K562 (cell line): Measurements from ENCODE around the gene C1orf56. TPM values are rescaled to one million over a fixed set of nuclear protein-coding genes. Genes with fewer than 3 reads are reported as not detected.
A peak's percentile ranks its signal among the peaks of the same experiment; 100 is the strongest.

ENCODE experiments used
- CEBPG ChIP-seq, 3 experiments: fragments of 200-800 bp in 1 of 3; sonication (Bioruptor generic) in 1 of 3; sonication (generic) in 1 of 3; formaldehyde crosslinking in 1 of 3; IDR thresholded peaks in 2 of 3; conservative IDR thresholded peaks in 1 of 3; 2 replicates each; pipeline versions ENCODE4 v1.6.1 to v1.8.0; 2016 to 2022; ENCODE audit warnings: missing compliant biosample characterization in 2 of 3, missing genetic modification characterization in 2 of 3, mild to moderate bottlenecking in 1 of 3, missing genetic modification reagents in 1 of 3
- CREBBP ChIP-seq: IDR thresholded peaks from one replicate; pipeline ENCODE4 v1.6.1; 2012; ENCODE audit warnings: low read depth, mild to moderate bottlenecking, control low read depth, inconsistent platforms, low read length
- HCFC1 ChIP-seq: IDR thresholded peaks from 2 replicates; pipeline ENCODE4 v1.6.1; 2012; ENCODE audit warnings: low read depth, low read length, improper control_type of control experiment
- NR2C1 ChIP-seq, 2 experiments: fragments of 450-650 bp; IDR thresholded peaks; 2 replicates each; pipeline ENCODE4 v1.6.1; 2017; ENCODE audit warnings: mild to moderate bottlenecking in 2 of 2, antibody characterized with exemption in 1 of 2, inconsistent platforms in 1 of 2, missing compliant biosample characterization in 1 of 2, missing genetic modification characterization in 1 of 2
- POLR2G ChIP-seq: fragments of 200-400 bp; formaldehyde crosslinking; IDR thresholded peaks from 2 replicates; pipeline ENCODE4 v1.6.1; 2017; ENCODE audit warnings: low read depth, mild to moderate bottlenecking, antibody characterized with exemption, low read length, moderate library complexity
- RBM34 ChIP-seq: fragments of 200-400 bp; formaldehyde crosslinking; IDR thresholded peaks from 2 replicates; pipeline ENCODE4 v1.6.1; 2018; ENCODE audit warnings: low read length, borderline replicate concordance; ENCODE audit not compliant: insufficient read depth
- ZC3H4 ChIP-seq: sonication (generic); formaldehyde crosslinking; IDR thresholded peaks from 2 replicates; pipeline ENCODE4 v1.9.0; 2021; ENCODE audit warnings: missing genetic modification reagents, borderline replicate concordance
- ZNF778 ChIP-seq: fragments of 450-650 bp; formaldehyde crosslinking; IDR thresholded peaks from 2 replicates; pipeline ENCODE4 v1.4.0; 2020; ENCODE audit warnings: mild to moderate bottlenecking, moderate library complexity
- polyA plus RNA-seq, 8 experiments: library from polyadenylated mRNA; depleted of rRNA in 4 of 8; stranded (reverse) in 5 of 8; unstranded in 3 of 8; fragments of >200 nt; fragmentation: Nextera tagmentation in 2 of 8; fragmentation: Illumina TruSeq in 1 of 8; extraction: Ambion mirVana in 2 of 8; extraction: Trizol in 1 of 8; gene quantifications; 2 replicates each; pipeline versions ENCODE4 v1.2.1 to v1.2.3, GENCODE V29; 2011 to 2014; ENCODE audit warnings: inconsistent platforms in 1 of 8, missing spikeins in 1 of 8
- total RNA-seq, 7 experiments: library from RNA; depleted of rRNA in 6 of 7; stranded (reverse); fragments of >200 nt in 6 of 7; fragmentation: Illumina TruSeq in 2 of 7; extraction: Trizol in 2 of 7; gene quantifications; 2 replicates each; pipeline versions ENCODE4 v1.2.1 to v1.2.3, GENCODE V29; 2011 to 2021; ENCODE audit warnings: low replicate concordance in 1 of 7
- TF ChIP-seq, protein P1 (sequence below): IDR thresholded peaks from 3 replicates; pipeline ENCODE4 v1.6.1; 2011; ENCODE audit warnings: borderline replicate concordance, mild to moderate bottlenecking, moderate library complexity; ENCODE audit not compliant: insufficient read length; ENCODE audit errors: extremely low read depth
- TF ChIP-seq, protein P2 (sequence below): sonication (generic); formaldehyde crosslinking; IDR thresholded peaks from 2 replicates; pipeline ENCODE4 v1.8.1; 2023; ENCODE audit warnings: mild to moderate bottlenecking, missing genetic modification reagents
- TF ChIP-seq, protein P3 (sequence below): sonication (generic); formaldehyde crosslinking; IDR thresholded peaks from 2 replicates; pipeline ENCODE4 v1.8.1; 2023; ENCODE audit warnings: mild to moderate bottlenecking, missing genetic modification reagents, moderate library complexity

The C1orf56 gene
- total and polyA plus RNA-seq, 9 of the 15 experiments (the other 6 are each of a cell fraction or from before 2014, with no cell fraction given), result 0.18 to 15.7 (median 1.1) TPM

DNA sequence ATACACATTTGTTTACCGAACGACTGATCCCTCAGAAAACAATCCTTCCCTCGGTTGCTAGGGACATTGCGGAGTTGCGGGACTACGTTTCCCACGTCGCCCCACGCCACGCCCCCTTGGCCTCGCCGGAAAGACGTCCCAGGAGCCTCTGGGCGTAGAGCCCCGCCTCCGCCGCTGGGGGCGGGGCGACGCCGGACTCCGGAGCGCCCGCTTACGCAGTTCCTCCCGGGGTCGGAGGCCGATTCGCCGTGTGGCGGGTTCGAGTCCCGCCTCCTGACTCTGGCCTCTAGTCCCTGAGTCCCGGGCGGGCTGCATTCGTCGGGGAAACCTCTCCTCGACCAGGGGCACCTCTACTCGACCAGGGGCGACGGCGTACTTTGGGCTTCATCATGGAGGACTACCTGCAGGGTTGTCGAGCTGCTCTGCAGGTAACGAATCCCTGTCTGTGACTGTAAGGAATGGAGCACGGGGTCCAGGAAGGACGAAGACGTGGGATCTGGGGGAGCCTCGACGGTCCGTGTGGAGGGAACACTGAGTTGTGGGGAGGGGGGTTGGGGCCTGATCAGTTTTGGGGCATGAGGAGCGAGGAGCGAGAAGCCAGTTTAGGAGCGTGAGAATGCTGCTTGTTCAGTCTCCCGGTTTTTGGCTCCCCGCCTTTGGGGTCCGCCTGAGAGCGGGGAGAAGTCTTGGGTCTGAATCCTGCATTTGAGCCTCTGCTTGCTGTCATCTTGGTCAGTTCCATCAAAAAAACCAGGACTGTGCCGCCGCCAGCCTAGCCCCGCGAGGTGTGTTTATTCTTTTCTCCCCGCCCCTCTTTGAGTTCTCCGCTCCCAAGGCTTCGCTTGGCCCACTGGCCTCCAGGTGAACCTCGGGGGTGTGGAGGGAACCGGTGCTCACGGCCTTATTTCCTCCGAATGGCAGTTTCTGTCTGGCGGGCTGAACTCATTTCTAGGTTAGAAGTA is 39.0 kb upstream of the C1orf56 start, which contains the start of gene PRUNE1 (continued):
- peak; percentile 89 for TF ChIP-seq NR2C1 (IDR thresholded peaks at IDR 0.05)
- peak; percentile 86; the same call in 1 of the 2 replicates for TF ChIP-seq NR2C1 (tag; IDR thresholded peaks at IDR 0.05)
- no peak for TF ChIP-seq ZNF778 (CRISPR knock-in tag)
- peak; percentile 53; the same call in 1 of the 2 replicates for TF ChIP-seq CEBPG (CRISPR knock-in tag; IDR thresholded peaks at IDR 0.05)
- TF ChIP-seq CEBPG (tag; conservative IDR thresholded peaks at IDR 0.05 in 1 of 2, IDR thresholded peaks at IDR 0.05 in 1 of 2), result no peak
- TF ChIP-seq RBM34, result no peak
- TF ChIP-seq, protein P1, sequence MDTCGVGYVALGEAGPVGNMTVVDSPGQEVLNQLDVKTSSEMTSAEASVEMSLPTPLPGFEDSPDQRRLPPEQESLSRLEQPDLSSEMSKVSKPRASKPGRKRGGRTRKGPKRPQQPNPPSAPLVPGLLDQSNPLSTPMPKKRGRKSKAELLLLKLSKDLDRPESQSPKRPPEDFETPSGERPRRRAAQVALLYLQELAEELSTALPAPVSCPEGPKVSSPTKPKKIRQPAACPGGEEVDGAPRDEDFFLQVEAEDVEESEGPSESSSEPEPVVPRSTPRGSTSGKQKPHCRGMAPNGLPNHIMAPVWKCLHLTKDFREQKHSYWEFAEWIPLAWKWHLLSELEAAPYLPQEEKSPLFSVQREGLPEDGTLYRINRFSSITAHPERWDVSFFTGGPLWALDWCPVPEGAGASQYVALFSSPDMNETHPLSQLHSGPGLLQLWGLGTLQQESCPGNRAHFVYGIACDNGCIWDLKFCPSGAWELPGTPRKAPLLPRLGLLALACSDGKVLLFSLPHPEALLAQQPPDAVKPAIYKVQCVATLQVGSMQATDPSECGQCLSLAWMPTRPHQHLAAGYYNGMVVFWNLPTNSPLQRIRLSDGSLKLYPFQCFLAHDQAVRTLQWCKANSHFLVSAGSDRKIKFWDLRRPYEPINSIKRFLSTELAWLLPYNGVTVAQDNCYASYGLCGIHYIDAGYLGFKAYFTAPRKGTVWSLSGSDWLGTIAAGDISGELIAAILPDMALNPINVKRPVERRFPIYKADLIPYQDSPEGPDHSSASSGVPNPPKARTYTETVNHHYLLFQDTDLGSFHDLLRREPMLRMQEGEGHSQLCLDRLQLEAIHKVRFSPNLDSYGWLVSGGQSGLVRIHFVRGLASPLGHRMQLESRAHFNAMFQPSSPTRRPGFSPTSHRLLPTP, result peak; percentile 99
- TF ChIP-seq, protein P2, sequence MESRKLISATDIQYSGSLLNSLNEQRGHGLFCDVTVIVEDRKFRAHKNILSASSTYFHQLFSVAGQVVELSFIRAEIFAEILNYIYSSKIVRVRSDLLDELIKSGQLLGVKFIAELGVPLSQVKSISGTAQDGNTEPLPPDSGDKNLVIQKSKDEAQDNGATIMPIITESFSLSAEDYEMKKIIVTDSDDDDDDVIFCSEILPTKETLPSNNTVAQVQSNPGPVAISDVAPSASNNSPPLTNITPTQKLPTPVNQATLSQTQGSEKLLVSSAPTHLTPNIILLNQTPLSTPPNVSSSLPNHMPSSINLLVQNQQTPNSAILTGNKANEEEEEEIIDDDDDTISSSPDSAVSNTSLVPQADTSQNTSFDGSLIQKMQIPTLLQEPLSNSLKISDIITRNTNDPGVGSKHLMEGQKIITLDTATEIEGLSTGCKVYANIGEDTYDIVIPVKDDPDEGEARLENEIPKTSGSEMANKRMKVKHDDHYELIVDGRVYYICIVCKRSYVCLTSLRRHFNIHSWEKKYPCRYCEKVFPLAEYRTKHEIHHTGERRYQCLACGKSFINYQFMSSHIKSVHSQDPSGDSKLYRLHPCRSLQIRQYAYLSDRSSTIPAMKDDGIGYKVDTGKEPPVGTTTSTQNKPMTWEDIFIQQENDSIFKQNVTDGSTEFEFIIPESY (CRISPR knock-in tag), result no peak
- no peak; the same call in 1 of the 2 replicates for TF ChIP-seq ZC3H4 (CRISPR knock-in tag)
- TF ChIP-seq, protein P3, sequence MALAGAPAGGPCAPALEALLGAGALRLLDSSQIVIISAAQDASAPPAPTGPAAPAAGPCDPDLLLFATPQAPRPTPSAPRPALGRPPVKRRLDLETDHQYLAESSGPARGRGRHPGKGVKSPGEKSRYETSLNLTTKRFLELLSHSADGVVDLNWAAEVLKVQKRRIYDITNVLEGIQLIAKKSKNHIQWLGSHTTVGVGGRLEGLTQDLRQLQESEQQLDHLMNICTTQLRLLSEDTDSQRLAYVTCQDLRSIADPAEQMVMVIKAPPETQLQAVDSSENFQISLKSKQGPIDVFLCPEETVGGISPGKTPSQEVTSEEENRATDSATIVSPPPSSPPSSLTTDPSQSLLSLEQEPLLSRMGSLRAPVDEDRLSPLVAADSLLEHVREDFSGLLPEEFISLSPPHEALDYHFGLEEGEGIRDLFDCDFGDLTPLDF (CRISPR knock-in tag), result no peak
- TF ChIP-seq CREBBP, result no peak
- TF ChIP-seq POLR2G, result peak; percentile 84
- TF ChIP-seq HCFC1, result peak; percentile 94
